Activated CD4-positive, alpha-beta T cell treated with anti-CD3 and anti-CD28 coated beads for 24 hours (primary cell): ENCODE results near the gene THPO.

Source experiments
- DNase-seq, 2 donors: peaks; one replicate each; pipeline ENCODE4 v3.0.0-alpha.2; 2020; ENCODE audit warnings: low read depth in 2 of 2

Gene THPO

DNA sequence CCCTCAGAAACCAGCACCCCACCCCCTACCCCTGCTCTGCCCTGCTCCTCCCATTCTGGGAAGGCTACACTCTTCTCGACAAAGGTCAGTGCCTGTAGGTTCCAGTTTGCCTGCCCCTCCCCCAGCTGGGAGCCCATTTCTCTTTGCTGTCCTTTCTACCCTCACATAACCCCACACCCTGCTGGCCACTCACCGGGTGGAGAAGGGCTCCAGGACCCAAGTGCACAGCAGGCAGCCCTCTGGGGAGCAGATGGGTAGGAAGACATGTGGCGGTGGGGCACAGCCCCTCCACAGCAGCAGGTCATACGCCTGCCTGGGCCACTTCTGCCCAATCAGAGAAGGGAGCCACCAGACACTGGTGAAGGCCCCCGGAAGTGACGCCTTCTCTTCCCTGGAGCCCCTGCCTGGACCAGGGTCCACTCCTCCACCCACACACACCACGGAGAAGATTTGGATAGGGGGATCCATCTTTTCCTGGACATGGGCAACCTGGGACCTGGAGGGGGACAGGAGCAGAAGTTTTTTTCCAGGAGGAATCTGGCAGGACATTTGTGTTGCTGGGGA lies at the start of gene THPO:
THPO (minus strand) TSS at position 326 of the 564 bp plus-strand sequence. CDS start 1,948 bp downstream, outside the sequence.
- no peak for DNase-seq

DNA sequence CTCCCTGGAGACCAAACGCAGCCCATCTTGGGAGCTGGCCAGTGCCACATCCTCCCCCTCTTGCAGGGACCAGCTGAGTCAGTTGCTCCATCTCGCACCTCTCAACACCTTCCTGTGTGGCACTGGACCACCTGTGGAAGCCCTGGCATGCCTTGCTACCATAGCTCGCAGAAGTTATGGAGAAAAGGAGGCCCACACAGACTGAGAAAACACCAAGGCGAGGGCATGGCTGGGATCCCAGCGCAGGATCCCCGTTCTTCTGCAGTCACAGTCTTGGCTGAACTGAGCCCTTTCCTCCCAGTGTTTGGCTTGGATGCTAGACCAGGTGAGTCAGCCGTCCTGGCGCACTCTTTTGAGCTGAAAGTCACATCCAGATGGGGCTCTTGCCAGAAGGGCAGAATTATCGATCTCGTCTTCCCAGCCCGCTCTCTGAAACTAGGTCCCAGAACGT lies 48.7 kb upstream of the THPO start:
- DNase-seq = no peak

DNA sequence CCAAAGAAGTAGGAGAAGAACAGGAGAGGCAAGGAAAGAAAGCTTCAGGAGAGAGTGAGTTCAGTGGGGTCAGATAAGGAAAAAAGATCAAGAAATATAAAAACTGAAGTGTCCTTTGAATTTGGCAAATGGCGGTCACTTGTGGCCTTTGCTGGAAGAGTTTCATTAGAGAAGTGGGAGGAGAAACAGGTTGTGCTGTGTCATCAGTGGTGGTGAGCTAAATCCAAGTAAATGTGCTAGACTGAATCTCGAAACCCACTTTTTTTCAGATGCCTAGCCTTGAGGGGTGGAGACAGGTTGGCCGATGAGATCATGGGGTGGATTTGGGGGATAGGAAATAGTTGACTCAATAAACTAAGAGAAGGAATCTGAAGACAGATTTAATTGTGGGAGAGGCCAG lies 45.6 kb upstream of the THPO start:
- no peak for DNase-seq

DNA sequence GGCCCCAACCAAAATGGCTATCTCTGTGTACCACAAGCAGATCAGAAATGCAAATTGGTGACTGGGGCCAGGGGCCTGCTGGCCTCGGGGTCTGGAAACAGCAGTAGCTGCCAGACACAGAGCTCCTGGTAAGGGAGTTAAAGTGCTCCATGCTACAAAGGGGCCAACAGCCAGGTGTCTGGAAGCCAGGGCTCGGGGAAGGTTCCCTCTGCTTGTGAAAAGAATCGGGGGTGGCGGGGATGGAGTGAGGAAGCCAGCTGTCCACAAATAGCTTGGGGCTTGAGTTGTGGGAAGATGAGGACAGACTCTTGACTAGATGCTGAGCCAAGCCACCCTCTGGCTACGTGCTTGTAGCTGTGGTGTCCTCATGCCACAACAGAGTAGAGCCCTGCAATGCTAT lies 41.2 kb upstream of the THPO start:
- no peak for DNase-seq

DNA sequence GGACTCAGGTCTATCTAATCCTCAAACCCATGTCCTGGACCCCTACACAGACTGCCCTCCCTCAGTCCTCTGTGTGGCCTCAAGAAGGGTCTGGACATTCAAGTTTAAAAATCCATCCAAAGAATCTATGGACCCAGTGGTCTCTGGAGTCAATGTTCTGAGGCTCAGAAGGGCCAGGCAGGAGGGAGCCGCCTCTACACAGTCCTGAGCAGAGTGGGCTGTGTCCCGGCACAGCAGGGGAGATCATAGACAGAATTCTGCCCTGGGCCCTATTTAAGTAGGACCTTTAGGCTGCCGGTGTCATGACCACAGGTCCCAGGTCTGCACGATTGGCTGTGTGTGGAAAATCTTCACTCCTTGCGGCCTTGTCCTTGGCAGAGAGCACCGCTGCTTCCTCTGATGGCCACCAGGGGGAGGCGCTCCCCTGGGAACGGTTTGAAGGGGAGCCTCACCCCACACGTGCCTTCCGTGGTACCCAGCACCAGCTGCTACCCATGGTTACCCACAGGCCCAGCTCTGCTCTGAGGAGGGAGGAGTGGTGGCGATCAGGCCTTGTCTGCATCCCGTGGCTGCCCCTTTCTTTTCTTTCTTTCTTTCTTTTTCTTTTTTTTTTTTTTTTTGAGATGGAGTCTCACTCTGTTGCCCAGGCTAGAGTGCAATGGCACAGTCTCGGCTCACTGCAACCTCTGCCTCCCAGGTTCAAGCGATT lies 39.8 kb upstream of the THPO start:
- DNase-seq = peak; percentile 54 to 56

DNA sequence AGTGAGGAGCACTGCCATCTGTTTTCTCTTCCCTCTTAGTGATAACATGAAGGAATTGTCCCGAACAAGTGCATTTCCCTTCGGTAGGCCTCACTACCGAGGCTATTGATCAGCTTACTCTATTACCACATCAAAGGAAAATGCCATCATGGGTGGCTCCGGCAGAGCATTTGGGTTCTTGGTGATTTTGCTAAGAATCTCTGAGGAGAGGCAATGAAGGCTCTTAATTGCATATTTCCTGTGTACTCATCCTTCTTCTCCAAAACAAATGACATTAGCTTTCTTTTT lies 37.1 kb upstream of the THPO start:
- DNase-seq = no peak

DNA sequence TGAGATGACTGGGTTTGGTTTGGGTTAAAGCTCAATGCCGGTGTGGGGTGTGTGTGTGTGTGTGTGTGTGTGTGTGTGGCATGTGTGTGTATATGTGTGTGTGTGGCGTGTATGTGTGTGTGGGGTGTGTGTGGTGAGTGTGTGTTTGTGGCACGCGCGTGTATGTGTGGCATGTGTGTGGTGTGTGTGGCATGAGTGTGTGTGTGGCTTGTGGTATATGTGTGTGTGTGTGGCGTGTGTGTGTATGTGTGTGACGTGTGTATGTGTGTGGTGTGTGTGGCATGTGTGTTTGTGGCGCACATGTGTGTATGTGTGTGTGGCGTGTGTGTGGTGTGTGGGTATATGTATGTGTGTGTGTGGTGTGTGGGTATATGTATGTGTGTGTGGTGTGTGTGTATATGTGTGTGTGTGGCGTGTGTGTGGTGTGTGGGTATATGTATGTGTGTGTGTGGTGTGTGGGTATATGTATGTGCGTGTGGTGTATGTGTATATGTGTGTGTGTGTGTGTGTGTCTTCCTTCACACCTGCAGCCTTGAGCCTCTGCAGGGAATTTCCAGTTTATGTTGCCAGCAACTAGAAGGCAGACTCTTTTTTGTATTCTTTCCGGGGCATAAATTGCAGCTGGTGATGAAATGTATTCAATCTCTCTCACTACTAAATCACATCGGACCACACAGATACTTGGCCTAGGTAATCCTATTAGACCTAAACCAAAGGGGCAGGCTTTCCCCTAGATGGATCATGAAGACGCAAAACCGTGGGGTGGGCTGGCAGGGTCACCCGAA lies 36.6 kb upstream of the THPO start:
- no peak for DNase-seq

DNA sequence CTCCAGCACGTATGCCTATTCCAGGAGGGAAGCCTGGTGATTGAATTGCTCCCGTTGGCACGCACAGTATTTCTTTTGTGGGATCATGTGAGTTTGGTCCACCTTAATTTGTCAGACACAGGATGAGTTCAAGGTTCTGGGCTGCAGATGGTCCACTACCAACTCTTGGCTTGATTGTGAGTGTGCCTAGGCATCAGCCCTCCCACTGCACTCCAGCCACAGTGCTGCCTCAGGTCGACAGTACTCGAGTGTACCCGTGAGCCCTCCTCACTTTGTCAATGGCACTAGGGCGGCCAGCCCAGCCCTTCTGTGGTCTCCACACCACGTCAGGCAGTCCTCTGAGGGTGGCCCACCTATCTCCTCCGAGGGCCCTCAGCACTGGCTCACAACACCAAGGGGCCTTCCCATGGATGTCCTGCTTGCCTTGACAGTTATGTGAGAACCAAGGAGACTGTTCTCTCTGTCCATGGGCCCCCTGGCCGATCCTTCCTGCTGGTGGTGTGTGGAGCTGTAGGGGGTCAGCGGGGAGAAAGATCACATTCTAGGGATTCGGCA lies 32.0 kb upstream of the THPO start:
- no peak for DNase-seq

DNA sequence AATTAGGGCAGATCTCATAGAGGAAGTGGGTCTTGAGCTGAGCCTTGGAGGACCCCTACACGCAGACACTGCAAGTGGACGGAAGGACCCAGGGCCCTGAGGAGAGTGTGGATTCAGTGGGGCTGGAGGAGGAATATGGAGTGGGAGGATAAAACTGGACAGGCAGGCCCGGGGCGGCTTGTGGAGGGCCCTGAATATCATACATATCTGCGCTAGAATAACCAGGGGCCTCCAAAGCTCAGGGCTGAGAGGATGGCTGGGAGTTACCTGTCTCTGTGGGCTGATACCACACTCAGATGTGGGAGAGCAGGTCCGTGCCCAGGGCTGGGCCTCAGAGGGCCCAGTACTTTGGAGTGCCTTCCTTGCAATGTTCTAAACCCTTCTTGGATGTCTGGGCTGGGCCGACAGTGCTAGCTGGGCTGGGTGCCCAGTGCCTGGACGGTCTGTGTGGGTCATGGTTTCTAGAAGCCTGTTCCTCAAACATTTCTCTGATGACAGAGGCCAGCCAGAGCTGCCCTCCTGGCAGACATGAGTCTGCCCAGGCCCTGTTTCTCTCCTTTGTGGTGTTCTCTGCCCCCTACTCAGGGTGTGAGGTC lies 31.4 kb upstream of the THPO start:
- no peak for DNase-seq

DNA sequence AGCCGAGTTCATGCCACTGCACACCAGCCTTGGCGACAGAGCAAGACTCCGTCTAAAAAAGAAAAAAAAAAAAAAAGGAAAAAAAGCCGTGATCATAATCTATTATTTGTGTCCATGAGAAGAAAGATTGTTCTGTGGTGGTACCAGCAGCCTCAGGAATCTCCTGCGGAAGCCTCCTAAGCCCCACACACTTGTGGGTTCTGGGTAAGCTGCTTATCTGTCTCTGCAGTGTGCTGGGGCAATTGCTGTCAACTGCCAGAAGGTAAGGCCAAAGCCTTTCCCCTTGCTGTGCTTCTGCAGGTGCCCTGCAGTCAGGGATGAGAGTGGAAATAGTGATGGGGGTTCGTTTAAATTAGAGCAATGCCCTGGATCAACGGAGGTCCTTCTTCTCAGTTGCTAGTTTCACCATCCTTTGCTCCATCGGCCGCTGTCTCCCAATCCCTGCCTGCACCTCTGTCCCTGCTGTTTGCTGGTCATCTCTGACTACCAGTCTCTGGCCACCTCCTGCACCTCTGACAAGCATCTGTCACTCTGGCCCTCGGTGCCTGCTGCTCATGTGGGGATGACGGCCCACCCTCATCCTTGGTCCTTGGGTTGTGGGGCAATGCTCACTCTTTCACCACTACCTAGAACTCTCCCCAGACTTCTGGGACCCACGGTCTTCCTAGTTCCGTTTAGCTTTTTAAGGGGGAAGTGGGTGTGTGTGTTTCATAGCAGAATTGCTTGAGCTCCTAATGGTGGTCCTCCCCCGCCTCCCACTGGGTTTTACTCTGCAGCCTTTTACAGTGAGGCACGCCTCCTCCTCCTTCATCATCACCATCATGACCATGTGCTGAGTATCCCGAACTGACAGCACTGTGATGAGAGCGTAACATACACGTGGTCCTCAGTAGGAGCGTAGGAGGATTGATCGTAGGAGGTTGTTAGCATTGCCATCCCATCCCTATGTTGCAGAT lies 27.3 kb upstream of the THPO start:
- no peak for DNase-seq

DNA sequence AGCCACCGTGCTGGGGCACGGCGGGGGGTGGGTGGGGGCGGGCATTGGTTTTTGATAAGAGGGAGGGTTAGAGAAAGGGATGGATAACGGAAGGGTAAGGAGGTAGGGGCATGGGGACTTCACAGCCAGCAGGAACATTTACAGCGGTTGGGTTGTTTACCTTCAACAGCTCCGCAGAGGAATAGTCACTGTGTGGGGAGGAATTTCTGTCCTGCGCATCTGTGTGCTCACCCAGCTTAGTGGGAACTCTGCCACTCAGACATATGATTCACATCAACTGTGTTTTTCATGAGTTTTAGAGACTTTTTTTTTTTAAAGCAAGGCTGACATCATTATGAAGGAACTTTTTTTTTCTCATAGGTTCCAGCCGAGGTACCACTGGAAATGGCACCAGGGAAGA lies 21.4 kb upstream of the THPO start:
- no peak for DNase-seq

DNA sequence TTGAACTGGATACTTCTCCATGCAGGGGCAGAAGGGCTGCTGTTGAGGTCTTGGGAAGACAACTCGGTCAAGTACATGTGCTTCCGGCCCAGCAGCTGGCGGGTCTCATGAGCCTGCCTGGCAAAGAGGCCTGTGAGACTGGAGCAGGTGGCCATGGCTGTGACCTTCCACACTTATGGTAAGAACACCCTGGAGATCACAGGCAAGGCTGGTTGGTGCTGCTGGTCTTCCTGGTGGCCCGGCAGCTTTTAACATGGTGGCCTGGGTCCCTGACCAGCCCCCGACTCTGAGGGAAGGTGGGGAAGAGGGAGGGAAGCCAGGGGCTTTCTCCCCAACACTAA lies 17.3 kb upstream of the THPO start:
- no peak for DNase-seq

DNA sequence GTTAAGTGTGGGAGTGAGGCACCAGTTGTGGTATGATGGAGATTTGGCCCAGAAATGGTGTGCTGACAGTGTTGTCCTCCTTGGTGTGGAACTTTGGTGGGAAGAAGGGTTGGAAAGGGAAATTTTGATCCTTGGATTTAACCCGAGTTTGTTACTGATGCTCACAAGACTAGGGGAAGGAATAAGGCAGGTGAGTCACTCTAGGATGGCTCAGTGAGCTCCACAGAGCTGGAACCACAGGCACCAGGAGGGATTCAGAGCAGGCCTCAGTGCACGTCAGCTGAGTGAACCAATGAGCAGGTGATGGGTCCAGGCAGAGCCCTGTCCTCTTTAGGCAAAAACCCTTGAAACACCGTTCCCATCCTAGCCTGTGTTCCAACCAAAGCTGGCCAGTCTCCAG lies 13.3 kb upstream of the THPO start:
- DNase-seq = no peak

DNA sequence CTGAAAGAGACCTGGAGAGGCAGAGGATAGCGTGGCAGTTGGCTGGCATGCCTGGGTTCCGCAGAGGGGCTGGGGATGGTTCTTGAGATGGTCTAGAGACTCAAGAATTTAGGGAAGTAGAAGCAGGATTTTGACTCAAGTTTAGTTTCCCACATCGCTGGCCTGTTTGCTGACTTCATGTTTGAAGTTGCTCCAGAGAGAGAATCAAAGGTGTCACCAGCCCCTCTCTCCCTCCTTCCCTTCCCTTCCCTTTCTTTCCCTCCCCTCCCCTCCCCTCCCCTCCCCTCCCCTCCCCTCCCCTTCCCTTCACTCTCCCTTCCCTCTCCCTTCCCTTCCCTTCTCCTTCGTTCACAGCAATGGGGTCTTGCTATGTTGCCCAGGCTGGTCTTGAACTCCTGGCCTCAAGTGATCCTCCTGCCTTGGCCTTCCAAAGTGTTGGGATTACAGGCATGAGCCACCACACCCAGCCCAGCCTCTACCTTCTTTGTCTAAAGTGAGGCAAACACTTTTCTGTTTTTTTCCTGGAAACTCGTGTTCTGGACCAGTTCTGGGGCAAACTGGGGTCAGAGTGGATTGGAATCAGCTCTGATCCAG lies 12.0 kb upstream of the THPO start:
- no peak for DNase-seq

DNA sequence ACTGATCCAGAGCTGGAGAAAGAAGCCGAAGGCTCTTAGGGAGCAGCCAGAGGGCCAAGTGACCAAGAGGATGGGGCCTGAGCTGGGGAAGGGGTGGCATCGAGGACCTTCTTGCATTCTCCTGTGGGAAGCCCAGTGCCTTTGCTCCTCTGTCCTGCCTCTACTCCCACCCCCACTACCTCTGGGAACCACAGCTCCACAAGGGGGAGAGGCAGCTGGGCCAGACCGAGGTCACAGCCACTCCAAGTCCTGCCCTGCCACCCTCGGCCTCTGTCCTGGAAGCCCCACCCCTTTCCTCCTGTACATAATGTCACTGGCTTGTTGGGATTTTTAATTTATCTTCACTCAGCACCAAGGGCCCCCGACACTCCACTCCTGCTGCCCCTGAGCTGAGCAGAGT lies 11.4 kb upstream of the THPO start:
- DNase-seq = no peak

DNA sequence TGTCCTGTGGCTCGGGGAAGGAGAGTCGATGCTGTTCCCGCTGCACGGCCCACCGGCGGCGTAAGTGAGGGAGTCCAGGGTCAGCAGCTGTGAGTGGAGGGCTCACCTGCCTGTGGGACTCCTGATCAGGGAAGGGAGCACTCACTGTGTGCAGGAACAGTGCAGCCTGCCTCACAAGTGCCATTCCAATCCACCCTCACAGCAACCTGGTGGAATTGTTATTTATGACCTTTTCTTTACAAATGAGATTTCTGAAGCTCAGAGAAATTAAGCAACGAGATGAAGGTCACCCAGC lies 10.9 kb upstream of the THPO start:
- no peak for DNase-seq

DNA sequence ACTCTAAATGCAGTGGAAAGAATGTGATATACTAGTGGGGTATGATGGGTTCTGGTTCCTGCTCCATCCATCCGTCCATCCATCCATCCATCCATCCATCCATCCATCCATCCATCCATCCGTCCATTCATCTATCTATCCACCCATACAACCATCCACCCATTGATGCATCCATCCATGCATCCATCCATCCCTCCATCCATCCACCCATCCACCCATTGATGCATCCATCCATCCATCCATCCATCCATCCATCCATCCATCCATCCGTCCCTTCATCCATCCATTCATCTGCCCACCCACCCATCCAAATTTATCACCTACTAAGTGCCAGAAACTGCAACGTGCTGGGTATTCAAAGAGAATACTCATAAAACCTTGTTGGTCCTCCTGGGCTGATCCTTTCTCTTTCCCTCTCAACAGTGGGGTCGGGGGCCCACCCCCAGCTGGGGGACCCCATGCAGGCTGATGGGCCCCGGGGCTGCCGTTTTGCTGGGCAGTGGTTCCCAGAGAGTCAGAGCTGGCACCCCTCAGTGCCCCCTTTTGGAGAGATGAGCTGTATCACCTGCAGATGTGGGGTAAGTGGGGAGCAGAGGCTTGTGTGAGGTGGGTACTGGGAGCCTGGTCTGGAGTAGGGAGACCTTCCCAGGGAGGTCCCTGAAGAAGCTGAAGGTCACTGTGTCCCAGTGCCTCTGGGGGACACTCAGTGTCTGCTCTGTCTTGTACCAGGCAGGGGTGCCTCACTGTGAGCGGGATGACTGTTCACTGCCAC lies 10.3 kb upstream of the THPO start:
- no peak for DNase-seq

DNA sequence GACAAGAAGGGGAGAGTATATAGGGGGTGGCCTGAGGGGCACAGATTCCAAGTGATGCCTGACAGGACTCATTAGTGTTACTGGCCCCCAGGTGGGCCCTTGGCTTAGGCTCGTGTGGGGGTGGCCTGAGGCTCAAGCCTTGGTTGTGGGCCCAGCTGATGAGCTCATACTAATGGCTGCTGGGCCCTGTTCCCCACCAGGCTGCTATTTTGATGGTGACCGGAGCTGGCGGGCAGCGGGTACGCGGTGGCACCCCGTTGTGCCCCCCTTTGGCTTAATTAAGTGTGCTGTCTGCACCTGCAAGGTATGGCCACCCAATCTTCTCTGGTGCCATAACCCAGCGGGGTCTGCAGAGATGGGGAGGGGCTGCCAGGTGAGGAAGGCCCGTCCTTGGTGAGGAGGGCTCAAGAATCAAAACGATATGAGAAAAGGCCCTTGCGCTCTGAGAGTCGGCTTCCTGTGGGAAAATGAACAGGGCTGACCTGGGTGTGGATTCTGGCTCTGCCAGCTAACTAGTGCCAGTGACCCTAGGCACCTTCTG lies 9.2 kb upstream of the THPO start:
- DNase-seq = no peak

DNA sequence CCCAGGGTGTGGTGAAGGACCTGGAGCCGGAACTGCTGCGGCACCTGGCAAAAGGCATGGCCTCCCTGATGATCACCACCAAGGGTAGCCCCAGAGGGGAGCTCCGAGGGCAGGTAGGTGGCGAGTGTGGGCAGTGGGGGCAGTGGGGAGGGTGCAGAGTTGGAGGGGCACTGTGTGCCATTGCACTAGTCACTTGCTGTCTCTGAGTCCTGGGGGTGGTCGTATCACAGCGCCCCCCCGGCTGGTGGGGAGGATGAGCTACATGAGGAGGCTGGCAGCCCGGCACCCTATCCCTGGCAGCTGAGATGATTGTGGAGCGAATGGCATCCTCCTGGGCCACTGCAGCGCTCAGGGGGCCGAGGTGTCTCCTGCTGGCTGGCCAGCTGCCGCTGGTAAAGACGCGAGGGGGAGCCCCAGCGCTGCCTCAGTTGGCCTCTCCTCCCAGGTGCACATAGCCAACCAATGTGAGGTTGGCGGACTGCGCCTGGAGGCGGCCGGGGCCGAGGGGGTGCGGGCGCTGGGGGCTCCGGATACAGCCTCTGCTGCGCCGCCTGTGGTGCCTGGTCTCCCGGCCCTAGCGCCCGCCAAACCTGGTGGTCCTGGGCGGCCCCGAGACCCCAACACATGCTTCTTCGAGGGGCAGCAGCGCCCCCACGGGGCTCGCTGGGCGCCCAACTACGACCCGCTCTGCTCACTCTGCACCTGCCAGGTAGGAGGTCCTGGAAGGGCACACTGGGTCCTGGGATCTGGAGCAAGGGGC lies 8.2 kb upstream of the THPO start:
- DNase-seq = no peak
